ENCODE data around the gene FAM200B.
"Not testable (repeated sequence)": the region's sequence is repeated elsewhere in the genome, so short reads cannot be mapped to it uniquely, and the experiment has no call there.

Gene FAM200B

GRCh38 chr4:15696866-15697265, 15.2 kb downstream of the FAM200B start:
- no peak for DNase-seq

DNA sequence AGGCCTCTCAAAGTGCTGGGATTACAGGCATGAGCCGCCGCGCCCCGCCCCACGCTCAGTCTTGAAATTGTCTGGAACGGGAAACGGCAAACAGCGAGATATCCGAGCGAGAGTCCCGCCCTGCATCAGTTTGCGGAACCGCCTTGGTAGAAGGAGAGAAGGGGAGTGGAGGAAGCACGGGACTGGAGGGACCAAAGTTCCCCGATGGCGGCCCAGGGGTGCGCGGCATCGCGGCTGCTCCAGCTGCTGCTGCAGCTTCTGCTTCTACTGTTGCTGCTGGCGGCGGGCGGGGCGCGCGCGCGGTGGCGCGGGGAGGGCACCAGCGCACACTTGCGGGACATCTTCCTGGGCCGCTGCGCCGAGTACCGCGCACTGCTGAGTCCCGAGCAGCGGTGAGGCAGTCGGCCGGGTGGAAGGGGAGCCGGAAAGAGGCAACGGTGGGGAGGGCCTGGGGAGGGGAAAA, 21.3 kb downstream of the FAM200B start, which contains the start of gene BST1:
BST1 (plus strand) TSS at position 125 of the 463 bp plus-strand sequence; CDS start at position 205, 80 bp downstream.
- DNase-seq, result no peak

DNA sequence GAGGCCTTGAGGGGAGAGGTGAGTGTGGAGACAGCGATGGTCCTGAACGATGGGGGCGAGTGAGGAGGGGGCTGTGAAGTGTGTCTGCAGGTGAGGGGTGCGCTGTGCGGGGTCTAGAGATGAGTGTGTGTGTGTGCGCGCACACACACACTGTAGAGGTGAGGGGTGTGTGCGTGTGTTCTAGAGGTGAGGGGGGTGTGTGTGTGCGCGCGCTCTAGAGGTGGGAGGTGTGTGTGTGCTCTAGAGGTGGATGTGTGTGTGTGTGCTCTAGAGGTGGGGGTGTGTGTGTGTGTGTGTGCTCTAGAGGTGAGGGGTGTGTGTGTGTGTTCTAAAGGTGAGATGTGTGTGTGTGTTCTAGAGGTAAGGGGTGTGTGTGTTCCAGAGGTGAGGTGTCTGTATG, 21.8 kb downstream of the FAM200B start:
- no peak for DNase-seq

DNA sequence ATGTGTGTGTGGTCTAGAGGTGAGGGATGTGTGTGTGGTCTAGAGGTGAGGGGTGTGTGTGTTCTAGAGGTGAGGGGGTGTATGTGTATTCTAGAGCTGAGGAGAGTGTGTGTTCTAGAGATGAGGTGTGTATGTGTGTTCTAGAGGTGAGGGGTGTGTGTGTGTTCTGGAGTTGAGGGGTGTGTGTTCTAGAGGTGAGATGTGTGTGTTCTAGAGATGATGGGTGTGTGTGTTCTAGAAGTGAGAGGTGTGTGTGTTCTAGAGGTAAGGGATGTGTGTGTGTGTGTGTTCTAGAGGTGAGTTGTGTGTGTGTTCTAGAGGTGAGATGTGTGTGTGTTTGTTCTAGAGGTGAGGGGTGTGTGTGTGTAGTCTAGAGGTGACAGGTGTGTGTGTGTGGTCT, 22.5 kb downstream of the FAM200B start:
- no peak for DNase-seq

- DNase-seq, result no peak
Observed at GRCh38 chr4:15706646-15707362, 25.2 kb downstream of the FAM200B start.

GRCh38 chr4:15707363-15707715, 25.7 kb downstream of the FAM200B start:
- no peak for DNase-seq

DNA sequence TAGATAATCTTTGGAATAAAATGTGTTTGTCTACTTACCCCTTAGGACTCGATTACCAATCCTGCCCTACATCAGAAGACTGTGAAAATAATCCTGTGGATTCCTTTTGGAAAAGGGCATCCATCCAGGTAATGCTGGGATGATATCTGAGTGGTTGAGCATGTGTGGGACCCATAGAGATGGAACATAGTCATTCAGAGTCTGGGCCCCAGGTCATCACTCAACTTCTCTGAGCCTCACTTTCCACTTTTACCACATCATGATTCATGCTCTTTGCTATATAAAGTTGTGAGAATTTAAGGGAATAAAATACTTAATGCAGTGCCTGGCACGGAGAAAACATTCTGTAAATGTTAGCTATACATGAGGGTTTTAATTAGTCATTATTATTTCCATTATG, 30.1 kb downstream of the FAM200B start:
- no peak for DNase-seq

DNA sequence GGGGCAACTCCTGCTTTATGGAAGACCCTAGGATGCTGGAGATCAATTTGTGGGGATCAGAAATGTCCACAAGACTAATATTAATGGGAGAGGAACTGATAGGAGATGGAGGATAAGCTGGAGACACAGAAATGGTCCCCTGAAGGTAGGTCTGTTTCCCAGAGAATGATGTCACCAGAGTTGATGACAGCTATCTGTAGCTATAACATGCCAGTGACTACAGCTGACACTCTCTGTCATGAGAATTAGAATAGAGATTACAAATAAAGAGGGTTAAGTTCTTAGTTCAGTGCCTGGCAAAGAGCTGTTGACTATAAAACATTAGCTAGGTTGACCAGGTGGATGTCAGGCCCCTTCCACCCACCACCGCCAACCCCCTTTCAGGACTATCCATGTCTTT, 30.6 kb downstream of the FAM200B start:
- no peak for DNase-seq

GRCh38 chr4:15714141-15714540, 32.5 kb downstream of the FAM200B start:
- no peak for DNase-seq

GRCh38 chr4:15714646-15715435, 33.2 kb downstream of the FAM200B start:
- no peak for DNase-seq

DNA sequence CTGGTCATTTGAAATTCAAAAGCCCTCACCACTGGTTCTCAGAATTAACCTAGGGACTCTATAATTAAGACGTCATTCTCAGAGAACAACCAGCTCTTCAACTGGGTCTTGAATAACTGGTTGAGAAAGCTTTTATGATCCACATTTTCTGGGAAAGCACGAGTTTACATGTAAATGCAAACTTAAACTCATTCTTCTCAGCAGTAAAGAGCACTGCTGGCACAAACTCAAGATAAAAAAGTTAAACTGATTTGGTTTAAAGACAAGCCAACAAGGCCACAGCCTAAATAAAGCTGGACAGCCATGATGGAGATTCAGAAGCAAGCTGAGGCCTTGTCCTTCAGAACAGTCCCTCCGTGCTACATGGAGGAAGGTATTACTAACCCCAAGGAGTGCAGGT, 34.5 kb downstream of the FAM200B start:
- DNase-seq, result no peak

- DNase-seq, result no peak
Observed at GRCh38 chr4:15717086-15717485, 35.5 kb downstream of the FAM200B start.

- DNase-seq, result no peak
Observed at GRCh38 chr4:15717657-15718416, 36.2 kb downstream of the FAM200B start.

DNA sequence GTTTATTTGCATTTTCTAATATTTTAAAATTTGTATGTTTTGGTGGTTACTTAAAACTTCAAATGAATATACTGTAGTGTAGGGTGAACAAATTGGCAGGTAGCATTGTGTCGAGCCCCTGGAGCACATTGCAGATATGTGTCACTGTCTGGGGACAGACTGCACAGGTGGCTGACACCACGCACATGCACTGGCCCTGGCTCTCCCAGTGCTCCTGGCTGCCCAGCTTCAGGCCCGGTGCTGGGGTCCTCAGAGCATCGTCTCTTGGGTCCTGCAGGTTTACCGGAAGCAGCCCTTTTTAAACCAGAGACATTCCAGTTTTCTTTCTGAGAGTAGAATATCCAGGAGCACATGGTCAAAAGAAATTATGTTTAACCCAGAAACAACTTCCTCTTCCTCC, 36.8 kb downstream of the FAM200B start:
- no peak for DNase-seq

- DNase-seq, result no peak
Observed at GRCh38 chr4:15718959-15719358, 37.3 kb downstream of the FAM200B start.

DNA sequence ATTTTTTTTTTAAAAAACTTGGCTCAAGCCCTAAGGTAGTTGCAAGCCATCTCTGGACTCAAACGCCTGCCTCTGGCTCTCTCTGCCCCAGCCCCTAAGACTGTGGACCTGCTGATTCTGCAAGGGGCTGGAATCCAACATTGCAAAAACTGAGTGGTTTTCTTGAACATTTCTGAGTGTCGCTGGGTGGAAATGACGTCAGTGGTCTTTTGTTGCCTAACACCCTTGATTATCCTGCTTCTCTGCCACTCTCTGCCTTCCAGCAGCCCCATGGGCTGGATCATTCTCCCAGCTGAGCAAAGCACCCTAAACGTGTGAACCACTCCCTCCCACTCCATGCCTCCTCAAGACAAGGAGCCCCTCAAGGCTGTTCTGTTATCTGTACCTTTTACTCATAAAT, 37.9 kb downstream of the FAM200B start:
- DNase-seq, result no peak

DNA sequence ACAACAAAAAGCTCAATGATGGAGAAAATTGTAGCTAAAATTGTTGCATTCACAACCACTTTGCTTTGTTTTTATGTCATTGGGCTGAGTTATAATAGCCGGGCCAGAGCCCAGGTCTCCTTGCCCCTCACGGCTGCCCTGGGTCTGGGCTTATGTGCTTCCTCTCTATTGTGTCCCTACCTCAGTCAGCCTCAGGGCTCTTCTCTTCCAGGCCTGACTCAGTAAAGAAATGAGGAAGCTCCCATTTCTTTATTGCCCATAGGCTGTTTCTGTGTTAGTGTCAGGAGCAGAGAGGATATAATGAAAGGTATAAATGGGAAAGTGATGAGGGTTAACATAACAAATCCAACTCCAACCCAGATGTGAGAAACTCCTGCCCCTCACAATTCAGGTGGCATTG, 39.2 kb downstream of the FAM200B start:
- no peak for DNase-seq

- no peak for DNase-seq
Observed at GRCh38 chr4:15725608-15726007, 44.0 kb downstream of the FAM200B start.

- peak; percentile 42 for DNase-seq
Observed at GRCh38 chr4:15729910-15730533, 48.4 kb downstream of the FAM200B start.

- not testable (repeated sequence) for DNase-seq
Observed at GRCh38 chr4:15733061-15733460, 51.4 kb downstream of the FAM200B start.

GRCh38 chr4:15735536-15735935, 53.9 kb downstream of the FAM200B start:
- DNase-seq, result no peak

GRCh38 chr4:15736514-15737050, 55.0 kb downstream of the FAM200B start:
- DNase-seq, result no peak

- DNase-seq, result no peak
Observed at GRCh38 chr4:15737255-15737654, 55.6 kb downstream of the FAM200B start.
